Keratinocyte (primary cell): ENCODE data around the gene SMC3. TPM values are rescaled to one million over a fixed set of nuclear protein-coding genes. Genes with fewer than 3 reads are reported as not detected.

Source experiments
- DNase-seq: peaks from one replicate; pipeline ENCODE4 v3.0.0-alpha.2; 2011; ENCODE audit warnings: low read depth, missing footprints, low spot score
- FAIRE-seq: peaks from 2 replicates; lab custom pipeline; 2011; peaks lifted over from hg19 to GRCh38; lab: Jason Lieb, UNC
- H2AFZ ChIP-seq: 2 replicates; pipeline ENCODE4 v1.6.0; 2012; ENCODE audit warnings: low read length, control low read depth, inconsistent platforms; ENCODE audit not compliant: control insufficient read depth
- H3K27ac ChIP-seq: 2 replicates; pipeline ENCODE4 v1.5.1; 2011; ENCODE audit warnings: low read length; ENCODE audit not compliant: control insufficient read depth, insufficient read depth
- H3K27me3 ChIP-seq: 3 replicates; pipeline ENCODE4 v1.6.0; 2011; ENCODE audit warnings: low read length; ENCODE audit not compliant: control insufficient read depth, insufficient read depth; ENCODE audit errors: extremely low read depth
- H3K36me3 ChIP-seq, 2 experiments: 2 replicates in 1 of 2; 3 replicates in 1 of 2; pipeline ENCODE4 v1.5.1; 2011; ENCODE audit warnings: low read length in 2 of 2, mild to moderate bottlenecking in 1 of 2; ENCODE audit not compliant: control insufficient read depth in 2 of 2, insufficient read depth in 2 of 2; ENCODE audit errors: extremely low read depth in 1 of 2
- H3K4me1 ChIP-seq: 3 replicates; pipeline ENCODE4 v1.5.1; 2011; ENCODE audit warnings: low read length; ENCODE audit not compliant: control insufficient read depth, insufficient read depth; ENCODE audit errors: extremely low read depth
- H3K4me2 ChIP-seq: 3 replicates; pipeline ENCODE4 v1.6.0; 2011; ENCODE audit warnings: low read depth, low read length; ENCODE audit not compliant: control insufficient read depth, insufficient read depth; ENCODE audit errors: extremely low read depth
- H3K4me3 ChIP-seq, 3 experiments: fragments of 200-600 bp in 1 of 3; sonication (generic) in 1 of 3; 2 replicates in 2 of 3; 3 replicates in 1 of 3; pipeline ENCODE4 v1.5.1; 2011 to 2016; ENCODE audit warnings: low read length in 3 of 3, mild to moderate bottlenecking in 3 of 3, control low read depth in 2 of 3, inconsistent platforms in 1 of 3, low read depth in 1 of 3, mixed read lengths in 1 of 3, mixed run types in 1 of 3, moderate library complexity in 1 of 3; ENCODE audit not compliant: control insufficient read depth in 2 of 3, insufficient read depth in 2 of 3; ENCODE audit errors: extremely low read depth in 1 of 3
- H3K79me2 ChIP-seq: 2 replicates; pipeline ENCODE4 v1.6.0; 2012; ENCODE audit warnings: low read length; ENCODE audit not compliant: control insufficient read depth, insufficient read depth
- H3K9ac ChIP-seq: 3 replicates; pipeline ENCODE4 v1.6.0; 2011; ENCODE audit warnings: low read length; ENCODE audit not compliant: control insufficient read depth, insufficient read depth; ENCODE audit errors: extremely low read depth
- H3K9me1 ChIP-seq: 3 replicates; pipeline ENCODE4 v1.6.0; 2011; ENCODE audit warnings: low read length; ENCODE audit not compliant: control insufficient read depth, insufficient read depth; ENCODE audit errors: extremely low read depth
- H3K9me3 ChIP-seq: 2 replicates; pipeline ENCODE4 v1.5.1; 2012; ENCODE audit warnings: low read depth, low read length; ENCODE audit not compliant: control insufficient read depth
- H4K20me1 ChIP-seq: 3 replicates; pipeline ENCODE4 v1.6.0; 2011; ENCODE audit warnings: low read length; ENCODE audit not compliant: control insufficient read depth, insufficient read depth; ENCODE audit errors: extremely low read depth
- CTCF ChIP-seq, 3 experiments: IDR thresholded peaks in 1 of 3; conservative IDR thresholded peaks in 1 of 3; optimal IDR thresholded peaks in 1 of 3; 2 replicates in 2 of 3; 3 replicates in 1 of 3; pipeline versions ENCODE3 to v1.5.1; 2011; ENCODE audit warnings: low read length in 3 of 3, mild to moderate bottlenecking in 3 of 3, moderate library complexity in 2 of 3, control low read depth in 1 of 3, inconsistent platforms in 1 of 3; ENCODE audit not compliant: insufficient read depth in 2 of 3; ENCODE audit errors: extremely low read depth in 1 of 3
- EZH2 ChIP-seq: IDR thresholded peaks from one replicate; pipeline ENCODE4 v1.6.1; 2012; ENCODE audit warnings: inconsistent platforms, mild to moderate bottlenecking, low read length, moderate library complexity
- dilution Hi-C: fragments of 300-500 bp; cut with MboI; formaldehyde crosslinking; loops from one replicate; pipeline ENCODE4 v1.7.0; 2020; ENCODE audit warnings: low sequenced_read_pairs; ENCODE audit not compliant: extremely low pct_ligation_motif_present
- polyA plus RNA-seq, 5 experiments: library from polyadenylated mRNA; depleted of rRNA in 3 of 5; stranded (reverse) in 3 of 5; stranded (forward) in 1 of 5; unstranded in 1 of 5; fragments of >200 nt; gene quantifications; 1 replicate in 1 of 5; 2 replicates in 3 of 5; 3 replicates in 1 of 5; pipeline versions ENCODE4 v1.2.1 to v1.2.3, GENCODE V29; 2011 to 2012; ENCODE audit warnings: missing spikeins in 2 of 5, low read depth in 1 of 5, low replicate concordance in 1 of 5

SMC3 gene
- polyA plus RNA-seq, 1 donor (not counting 4 experiments of a cell fraction or from before 2014, with no cell fraction given): 16.3 TPM

DNA sequence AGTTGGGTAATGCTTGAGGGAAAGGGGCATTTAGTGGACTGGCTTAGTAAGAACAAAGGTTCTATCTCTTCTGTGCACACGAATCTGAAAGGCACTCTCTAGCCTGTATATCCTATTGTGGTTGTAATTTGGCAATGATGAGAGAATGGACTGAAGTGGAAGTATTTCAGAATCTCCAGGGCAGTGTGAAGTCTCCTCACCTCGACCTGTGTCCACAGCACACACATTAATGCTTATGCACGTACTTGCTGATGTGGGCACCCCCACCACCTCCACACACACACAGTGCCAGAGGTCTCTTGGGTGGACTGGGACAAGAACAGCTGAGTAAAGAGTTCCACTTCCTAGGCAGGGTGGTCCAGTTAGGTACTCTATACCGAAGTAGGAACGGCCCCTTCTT lies 6.9 kb downstream of the SMC3 start:
- peaks cover 7 to 19% of the 10 kb centered on the region in 2 experiments for H3K36me3 ChIP-seq
- no peak for FAIRE-seq
- no peak overlapping the region for H3K4me2 ChIP-seq
- H3K9me1 ChIP-seq: no peaks in the 10 kb centered on the region
- TF ChIP-seq CTCF (optimal IDR thresholded peaks at IDR 0.05 in 1 of 3, IDR thresholded peaks at IDR 0.05 in 1 of 3, conservative IDR thresholded peaks at IDR 0.05 in 1 of 3; ENCODE audit: extremely low read depth in 1 of 3, insufficient read depth in 2 of 3, low read length in 3 of 3) (no peak), EZH2 (no peak)
- no peak overlapping the region for H3K9ac ChIP-seq
- dilution Hi-C loops: loop anchor here (25.0 kb wide), 1 partner anchor 262 kb away; the partner anchor contains the start of gene SMNDC1
- H3K4me3 ChIP-seq: no peak overlapping the region
- H3K27me3 ChIP-seq: no peaks in the 10 kb centered on the region
- no peak overlapping the region for H2AFZ ChIP-seq
- H3K27ac ChIP-seq: no peak overlapping the region
- H4K20me1 ChIP-seq: no peaks in the 10 kb centered on the region
- DNase-seq: no peak
- H3K9me3 ChIP-seq: no peaks in the 10 kb centered on the region
- H3K4me1 ChIP-seq: peaks cover 9% of the 10 kb centered on the region
- H3K79me2 ChIP-seq: peaks cover 47% of the 10 kb centered on the region

DNA sequence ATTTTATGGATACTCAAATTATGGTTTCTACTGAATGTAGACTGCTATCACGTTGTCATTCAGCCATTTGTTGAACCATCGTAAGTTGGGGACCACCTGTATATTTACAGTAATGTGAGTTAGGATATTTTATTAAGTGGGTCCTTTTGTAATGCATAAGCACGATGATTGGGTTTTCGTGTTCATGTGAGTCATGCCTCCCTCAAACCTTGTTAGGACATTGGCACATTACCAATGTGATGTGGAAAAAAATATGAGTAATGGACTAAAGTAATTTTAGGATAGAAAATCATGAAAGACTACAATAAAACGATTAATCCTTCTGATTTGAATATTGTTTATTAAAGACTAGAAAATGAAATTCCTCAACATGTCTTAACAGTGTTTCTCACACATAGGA lies 8.7 kb downstream of the SMC3 start:
- dilution Hi-C loops: no loop called here
- H3K79me2 ChIP-seq: peaks cover 30% of the 10 kb centered on the region
- H3K4me1 ChIP-seq: peaks cover 9% of the 10 kb centered on the region
- no peaks in the 10 kb centered on the region for H3K27me3 ChIP-seq
- no peak overlapping the region for H2AFZ ChIP-seq
- H3K36me3 ChIP-seq: peaks cover 5 to 24% of the 10 kb centered on the region in 2 experiments
- peak overlapping the region; percentile 1 for H3K4me2 ChIP-seq
- H3K27ac ChIP-seq: no peak overlapping the region
- peak; percentile 51 for FAIRE-seq
- no peaks in the 10 kb centered on the region for H4K20me1 ChIP-seq
- H3K9ac ChIP-seq: no peak overlapping the region
- H3K9me3 ChIP-seq: no peaks in the 10 kb centered on the region
- no peaks in the 10 kb centered on the region for H3K9me1 ChIP-seq
- H3K4me3 ChIP-seq: no peak overlapping the region
- TF ChIP-seq CTCF (optimal IDR thresholded peaks at IDR 0.05 in 1 of 3, IDR thresholded peaks at IDR 0.05 in 1 of 3, conservative IDR thresholded peaks at IDR 0.05 in 1 of 3; ENCODE audit: extremely low read depth in 1 of 3, insufficient read depth in 2 of 3, low read length in 3 of 3) (no peak), EZH2 (no peak)
- peak; percentile 25 for DNase-seq
